Neural cell (in vitro differentiated cells): Measurements from ENCODE around the gene ARID4A. TPM values are rescaled to one million over a fixed set of nuclear protein-coding genes. Genes with fewer than 3 reads are reported as not detected.

Source experiments
- H2AFZ ChIP-seq: fragments of 200-600, 300-800 bp; sonication (generic), shearing (Covaris generic); 2 replicates; pipeline ENCODE4 v1.6.0; 2014; ENCODE audit warnings: low read depth, mild to moderate bottlenecking, antibody characterized with exemption, low read length, moderate library complexity
- H3F3A ChIP-seq: fragments of 200-600 bp; shearing (Covaris generic); 2 replicates; pipeline ENCODE4 v1.6.1; 2016; ENCODE audit warnings: mild to moderate bottlenecking, moderate library complexity, mixed read lengths, antibody characterized with exemption, low read length; ENCODE audit not compliant: insufficient read depth, poor library complexity, severe bottlenecking
- H3K27ac ChIP-seq: fragments of 200-600, 300-800 bp; sonication (generic), shearing (Covaris generic); 2 replicates; pipeline ENCODE4 v1.5.1; 2014; ENCODE audit warnings: mild to moderate bottlenecking, low read length, moderate library complexity
- H3K27me3 ChIP-seq: fragments of 300-800, 200-600 bp; sonication (generic), shearing (Covaris generic); 2 replicates; pipeline ENCODE4 v1.6.0; 2014; ENCODE audit warnings: mild to moderate bottlenecking, low read depth, low read length, moderate library complexity; ENCODE audit not compliant: insufficient read depth
- H3K36me3 ChIP-seq: fragments of 300-800, 200-600 bp; sonication (generic), shearing (Covaris generic); 2 replicates; pipeline ENCODE4 v1.5.1; 2014; ENCODE audit warnings: mild to moderate bottlenecking, antibody characterized with exemption, low read length, moderate library complexity; ENCODE audit not compliant: insufficient read depth
- H3K4me2 ChIP-seq: fragments of 300-800, 200-600 bp; sonication (generic), shearing (Covaris generic); 2 replicates; pipeline ENCODE4 v1.6.0; 2014; ENCODE audit warnings: mild to moderate bottlenecking, low read length
- H3K4me3 ChIP-seq: fragments of 300-800, 200-600 bp; sonication (generic), shearing (Covaris generic); 2 replicates; pipeline ENCODE4 v1.5.1; 2014; ENCODE audit warnings: mild to moderate bottlenecking, low read length, moderate library complexity
- H3K79me2 ChIP-seq: fragments of 200-600 bp; shearing (Covaris generic); replicated peaks from 2 replicates; pipeline ENCODE4 v1.6.0; 2014; ENCODE audit warnings: mild to moderate bottlenecking, low read length, moderate library complexity; ENCODE audit not compliant: insufficient read depth
- H3K9ac ChIP-seq: fragments of 300-800, 200-600 bp; sonication (generic), shearing (Covaris generic); 2 replicates; pipeline ENCODE4 v1.6.1; 2016; ENCODE audit warnings: mild to moderate bottlenecking, low read length, mixed read lengths
- H3K9me2 ChIP-seq: fragments of 200-600 bp; shearing (Covaris generic); 2 replicates; pipeline ENCODE4 v1.6.1; 2016; ENCODE audit warnings: mild to moderate bottlenecking, low read length, mixed read lengths; ENCODE audit not compliant: insufficient read depth
- H3K9me3 ChIP-seq: fragments of 200-600, 300-800 bp; sonication (generic), shearing (Covaris generic); 2 replicates; pipeline ENCODE4 v1.6.1; 2016; ENCODE audit warnings: mild to moderate bottlenecking, mixed run types, low read length, moderate library complexity, mixed read lengths
- H4K20me1 ChIP-seq: fragments of 200-600 bp; shearing (Covaris generic); 2 replicates; pipeline ENCODE4 v1.6.1; 2016; ENCODE audit warnings: mild to moderate bottlenecking, mixed run types; ENCODE audit not compliant: insufficient read depth
- EP300 ChIP-seq: fragments of 450-650 bp; conservative IDR thresholded peaks from 2 replicates; pipeline ENCODE4 v1.6.1; 2014; ENCODE audit warnings: antibody characterized with exemption, mild to moderate bottlenecking, moderate library complexity; ENCODE audit not compliant: poor library complexity, severe bottlenecking
- EZH2 ChIP-seq: fragments of 200-600, 300-800 bp; shearing (Covaris generic), sonication (generic); IDR thresholded peaks from 2 replicates; pipeline ENCODE4 v1.6.1; 2014; ENCODE audit warnings: antibody characterized with exemption, low read length, borderline replicate concordance, mild to moderate bottlenecking; ENCODE audit not compliant: insufficient read depth, poor library complexity, severe bottlenecking
- MXI1 ChIP-seq: fragments of 450-650 bp; conservative IDR thresholded peaks from 2 replicates; pipeline ENCODE4 v1.6.1; 2014; ENCODE audit warnings: antibody characterized with exemption, mild to moderate bottlenecking; ENCODE audit not compliant: poor library complexity, severe bottlenecking
- POLR2AphosphoS5 ChIP-seq: IDR thresholded peaks from 2 replicates; pipeline ENCODE4 v1.6.1; 2012
- RAD21 ChIP-seq: fragments of 450-650 bp; conservative IDR thresholded peaks from 2 replicates; pipeline ENCODE4 v1.6.1; 2014; ENCODE audit warnings: antibody characterized with exemption, mild to moderate bottlenecking, moderate library complexity
- REST ChIP-seq: IDR thresholded peaks from 2 replicates; pipeline ENCODE4 v1.6.1; 2012; ENCODE audit warnings: borderline replicate concordance
- SMC3 ChIP-seq: fragments of 450-650 bp; conservative IDR thresholded peaks from 2 replicates; pipeline ENCODE4 v1.6.1; 2014; ENCODE audit warnings: antibody characterized with exemption, mild to moderate bottlenecking, moderate library complexity; ENCODE audit not compliant: poor library complexity
- TAF1 ChIP-seq: IDR thresholded peaks from 2 replicates; pipeline ENCODE4 v1.6.1; 2012; ENCODE audit warnings: low read depth
- polyA plus RNA-seq: library from polyadenylated mRNA; depleted of rRNA; stranded (reverse); fragments of >200 nt; gene quantifications from 2 replicates; pipeline ENCODE4 v1.2.3, GENCODE V29; 2014
- TF ChIP-seq, protein P1 (sequence below): fragments of 450-650 bp; IDR thresholded peaks from 2 replicates; pipeline ENCODE4 v1.5.1; 2014; ENCODE audit warnings: antibody characterized with exemption, mild to moderate bottlenecking, moderate library complexity; ENCODE audit not compliant: poor library complexity, severe bottlenecking

The ARID4A gene
- polyA plus RNA-seq, 1 donor from 2014 or later: 38.5 TPM

DNA sequence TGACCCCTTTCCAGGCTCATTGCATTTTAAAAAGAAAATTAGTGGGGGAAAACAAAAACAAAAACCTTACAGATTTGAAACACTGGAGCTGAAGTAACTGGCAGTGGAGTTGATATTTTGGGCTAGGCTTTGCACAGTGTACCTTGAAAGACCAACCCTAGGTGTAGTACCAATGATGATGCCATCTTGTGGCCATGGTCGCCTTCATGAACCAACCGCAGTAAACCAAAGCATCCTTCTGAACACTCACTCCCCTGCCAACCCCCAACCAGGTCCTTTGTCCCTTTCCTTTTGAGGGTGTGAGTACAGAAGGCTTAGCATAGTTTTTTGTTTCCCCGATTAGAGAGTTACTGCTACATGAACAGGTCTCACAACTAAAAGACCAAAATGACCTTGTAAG is 103.2 kb downstream of the ARID4A start:
- Histone ChIP-seq H3K4me2 (no peak overlapping the region), H3K27ac (no peak overlapping the region), H4K20me1 (no peaks in the 10 kb centered on the region), H3K36me3 (no peaks in the 10 kb centered on the region), H3K9me3 (no peaks in the 10 kb centered on the region), H3K4me3 (no peak overlapping the region), H2AFZ (no peak overlapping the region), H3F3A (no peaks in the 10 kb centered on the region), H3K9ac (no peak overlapping the region), H3K9me2 (no peaks in the 10 kb centered on the region), H3K79me2 (no peaks in the 10 kb centered on the region), H3K27me3 (no peaks in the 10 kb centered on the region)
- TF ChIP-seq EZH2: no peak

GRCh38 chr14:58408681-58409215 is 110.4 kb downstream of the ARID4A start:
- no peak for TF ChIP-seq EZH2
- no peak for TF ChIP-seq TAF1
- TF ChIP-seq EP300: no peak
- TF ChIP-seq MXI1: no peak
- no peak for TF ChIP-seq RAD21
- TF ChIP-seq, protein P1, sequence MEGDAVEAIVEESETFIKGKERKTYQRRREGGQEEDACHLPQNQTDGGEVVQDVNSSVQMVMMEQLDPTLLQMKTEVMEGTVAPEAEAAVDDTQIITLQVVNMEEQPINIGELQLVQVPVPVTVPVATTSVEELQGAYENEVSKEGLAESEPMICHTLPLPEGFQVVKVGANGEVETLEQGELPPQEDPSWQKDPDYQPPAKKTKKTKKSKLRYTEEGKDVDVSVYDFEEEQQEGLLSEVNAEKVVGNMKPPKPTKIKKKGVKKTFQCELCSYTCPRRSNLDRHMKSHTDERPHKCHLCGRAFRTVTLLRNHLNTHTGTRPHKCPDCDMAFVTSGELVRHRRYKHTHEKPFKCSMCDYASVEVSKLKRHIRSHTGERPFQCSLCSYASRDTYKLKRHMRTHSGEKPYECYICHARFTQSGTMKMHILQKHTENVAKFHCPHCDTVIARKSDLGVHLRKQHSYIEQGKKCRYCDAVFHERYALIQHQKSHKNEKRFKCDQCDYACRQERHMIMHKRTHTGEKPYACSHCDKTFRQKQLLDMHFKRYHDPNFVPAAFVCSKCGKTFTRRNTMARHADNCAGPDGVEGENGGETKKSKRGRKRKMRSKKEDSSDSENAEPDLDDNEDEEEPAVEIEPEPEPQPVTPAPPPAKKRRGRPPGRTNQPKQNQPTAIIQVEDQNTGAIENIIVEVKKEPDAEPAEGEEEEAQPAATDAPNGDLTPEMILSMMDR: no peak
- TF ChIP-seq SMC3: no peak
- TF ChIP-seq REST: no peak
- no peak for TF ChIP-seq POLR2AphosphoS5

DNA sequence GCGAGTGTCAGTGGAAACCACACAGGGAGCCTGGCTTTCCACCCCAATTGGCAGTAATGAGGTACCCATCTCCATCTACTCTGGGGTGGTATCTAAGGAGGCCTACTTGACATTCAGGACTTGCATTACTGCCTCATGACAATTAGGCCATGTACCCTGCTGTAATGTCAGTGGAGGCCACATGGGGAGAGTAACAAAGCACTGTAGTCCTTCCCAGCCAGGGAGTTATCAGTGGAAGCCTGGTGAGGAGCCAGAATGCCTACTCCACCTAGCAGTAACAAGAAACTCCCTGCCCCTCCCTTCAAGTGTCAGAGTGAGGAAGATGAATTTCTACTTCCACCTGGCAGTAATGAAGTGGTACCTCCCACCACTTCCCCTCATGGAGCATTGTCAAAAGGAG is 116.5 kb downstream of the ARID4A start:
- Histone ChIP-seq H3K9ac (no peak overlapping the region), H3K36me3 (peaks cover 2% of the 10 kb centered on the region), H3K4me2 (no peak overlapping the region), H3K27ac (no peak overlapping the region), H3K79me2 (peaks cover 4% of the 10 kb centered on the region), H3K4me3 (no peak overlapping the region), H4K20me1 (no peaks in the 10 kb centered on the region), H3K9me3 (no peaks in the 10 kb centered on the region), H3K9me2 (no peaks in the 10 kb centered on the region), H2AFZ (no peak overlapping the region), H3K27me3 (no peaks in the 10 kb centered on the region), H3F3A (no peaks in the 10 kb centered on the region)
- no peak for TF ChIP-seq TAF1

More at GRCh38 chr14:58408681-58409215, 110.4 kb downstream of the ARID4A start:
- Histone ChIP-seq H3K9me3 (no peaks in the 10 kb centered on the region), H3K4me3 (no peak overlapping the region), H3K9ac (no peak overlapping the region), H4K20me1 (no peaks in the 10 kb centered on the region), H3K36me3 (no peaks in the 10 kb centered on the region), H3K79me2 (peaks cover 4% of the 10 kb centered on the region), H3K27ac (no peak overlapping the region), H3F3A (no peaks in the 10 kb centered on the region), H3K9me2 (no peaks in the 10 kb centered on the region), H3K27me3 (no peaks in the 10 kb centered on the region), H3K4me2 (no peak overlapping the region), H2AFZ (no peak overlapping the region)
